Endothelial cell of umbilical vein (primary cell): ENCODE results near the gene IFNL3. TPM values are rescaled to one million over a fixed set of nuclear protein-coding genes. Genes with fewer than 3 reads are reported as not detected.
"Not testable (repeated sequence)": the region's sequence is repeated elsewhere in the genome, so short reads cannot be mapped to it uniquely, and the experiment has no call there.

Experiments
- BruUV-seq: library from RNA; stranded (reverse); fragments of 400-500 nt; replicated peaks from 2 replicates; lab custom pipeline; 2021; lab: Mats Ljungman, UMichigan
- CTCF ChIA-PET: fragments of 300-600, 350-600 bp; sonication (Branson Sonifier 250); formaldehyde crosslinking; loops from one replicate; lab custom pipeline; 2021; ENCODE audit warnings: antibody characterized with exemption, inconsistent platforms; lab: Charles Lee
- POLR2A ChIA-PET: fragments of 300-600, 350-600 bp; sonication (Branson Sonifier 250); formaldehyde crosslinking; loops from one replicate; lab custom pipeline; 2021; ENCODE audit warnings: antibody characterized with exemption, inconsistent platforms; lab: Charles Lee
- DNase-seq: peaks from one replicate; pipeline ENCODE4 v3.0.0-alpha.2; 2011; ENCODE audit warnings: low read depth, low spot score
- FAIRE-seq: peaks from 2 replicates; lab custom pipeline; 2011; peaks lifted over from hg19 to GRCh38; lab: Jason Lieb, UNC
- H2AFZ ChIP-seq: 2 replicates; pipeline ENCODE4 v1.6.0; 2012; ENCODE audit warnings: low read depth, low read length, control low read depth, inconsistent platforms
- H3K27ac ChIP-seq: 2 replicates; pipeline ENCODE4 v1.5.1; 2011; ENCODE audit warnings: low read depth, mild to moderate bottlenecking, control low read depth, low read length, moderate library complexity; ENCODE audit not compliant: insufficient read depth
- H3K27me3 ChIP-seq, 2 experiments: 2 replicates each; pipeline versions ENCODE4 v1.6.0 to v1.6.1; 2011; ENCODE audit warnings: low read length in 2 of 2, mixed read lengths in 1 of 2; ENCODE audit not compliant: control insufficient read depth in 2 of 2, insufficient read depth in 2 of 2
- H3K36me3 ChIP-seq, 2 experiments: 2 replicates in 1 of 2; 3 replicates in 1 of 2; pipeline ENCODE4 v1.5.1; 2011; ENCODE audit warnings: low read length in 2 of 2, mild to moderate bottlenecking in 1 of 2, moderate library complexity in 1 of 2; ENCODE audit not compliant: control insufficient read depth in 2 of 2, insufficient read depth in 2 of 2; ENCODE audit errors: extremely low read depth in 1 of 2
- H3K4me1 ChIP-seq: 3 replicates; pipeline ENCODE4 v1.5.1; 2011; ENCODE audit warnings: mild to moderate bottlenecking, low read length; ENCODE audit not compliant: control insufficient read depth, insufficient read depth; ENCODE audit errors: extremely low read depth
- H3K4me2 ChIP-seq: 2 replicates; pipeline ENCODE4 v1.6.1; 2011; ENCODE audit warnings: low read length, control low read depth, mixed read lengths; ENCODE audit not compliant: insufficient read depth
- H3K4me3 ChIP-seq, 3 experiments: fragments of 200-600 bp in 1 of 3; sonication (generic), shearing (Covaris generic) in 1 of 3; replicated peaks in 1 of 3; 2 replicates each; pipeline ENCODE4 v1.5.1; 2011 to 2016; ENCODE audit warnings: control low read depth in 3 of 3, low read length in 3 of 3, mild to moderate bottlenecking in 2 of 3, inconsistent platforms in 1 of 3, low read depth in 1 of 3, moderate library complexity in 1 of 3; ENCODE audit not compliant: insufficient read depth in 1 of 3
- H3K79me2 ChIP-seq: 2 replicates; pipeline ENCODE4 v1.6.0; 2012; ENCODE audit warnings: low read length, inconsistent platforms; ENCODE audit not compliant: control insufficient read depth, insufficient read depth
- H3K9ac ChIP-seq: replicated peaks from 2 replicates; pipeline ENCODE3; 2011; ENCODE audit warnings: low read length, control low read depth; ENCODE audit not compliant: insufficient read depth; ENCODE audit errors: extremely low read depth
- H3K9me1 ChIP-seq: replicated peaks from 3 replicates; pipeline ENCODE4 v1.6.0; 2011; ENCODE audit warnings: mild to moderate bottlenecking, low read length; ENCODE audit not compliant: control insufficient read depth, insufficient read depth; ENCODE audit errors: extremely low read depth
- H3K9me3 ChIP-seq: replicated peaks from 2 replicates; pipeline ENCODE4 v1.5.1; 2012; ENCODE audit warnings: low read length, inconsistent platforms; ENCODE audit not compliant: control insufficient read depth, insufficient read depth
- H4K20me1 ChIP-seq: replicated peaks from 2 replicates; pipeline ENCODE3; 2011; ENCODE audit warnings: mild to moderate bottlenecking, low read length; ENCODE audit not compliant: control insufficient read depth, insufficient read depth; ENCODE audit errors: extremely low read depth
- CTCF ChIP-seq, 2 donors: IDR thresholded peaks; 1 replicate in 1 of 2; 2 replicates in 1 of 2; pipeline ENCODE4 v1.5.1; 2011; ENCODE audit warnings: low read length in 2 of 2, mild to moderate bottlenecking in 2 of 2, moderate library complexity in 2 of 2, control low read depth in 1 of 2, inconsistent platforms in 1 of 2, low read depth in 1 of 2; ENCODE audit not compliant: insufficient read depth in 1 of 2; ENCODE audit errors: extremely low read depth in 1 of 2
- EZH2 ChIP-seq: IDR thresholded peaks from 2 replicates; pipeline ENCODE4 v1.6.1; 2012; ENCODE audit warnings: borderline replicate concordance, low read depth, mild to moderate bottlenecking, moderate library complexity, low read length, inconsistent platforms; ENCODE audit not compliant: severe bottlenecking
- FOS ChIP-seq: IDR thresholded peaks from 2 replicates; pipeline ENCODE4 v1.6.1; 2011; ENCODE audit warnings: mild to moderate bottlenecking, low read length, moderate library complexity, borderline replicate concordance; ENCODE audit not compliant: insufficient read depth
- GATA2 ChIP-seq: IDR thresholded peaks from 2 replicates; pipeline ENCODE4 v1.7.0; 2011; ENCODE audit warnings: low read depth, mild to moderate bottlenecking, moderate library complexity, mixed read lengths, low read length; ENCODE audit not compliant: insufficient read length, insufficient read depth
- JUN ChIP-seq: IDR thresholded peaks from 2 replicates; pipeline ENCODE4 v1.6.1; 2011; ENCODE audit warnings: borderline replicate concordance, low read depth; ENCODE audit not compliant: insufficient read length, insufficient read depth
- MAX ChIP-seq: IDR thresholded peaks from 2 replicates; pipeline ENCODE4 v1.6.1; 2011; ENCODE audit not compliant: insufficient read depth, insufficient read length
- MYC ChIP-seq: IDR thresholded peaks from one replicate; pipeline ENCODE4 v1.6.1; 2011; ENCODE audit warnings: mild to moderate bottlenecking, low read depth, low read length
- POLR2A ChIP-seq: IDR thresholded peaks from 2 replicates; pipeline ENCODE4 v1.6.1; 2012; ENCODE audit warnings: low read depth, mild to moderate bottlenecking, control low read depth, low read length
- POLR2AphosphoS5 ChIP-seq: IDR thresholded peaks from 2 replicates; pipeline ENCODE4 v1.6.1; 2012; ENCODE audit warnings: low read depth, mild to moderate bottlenecking, control low read depth, low read length, moderate library complexity; ENCODE audit not compliant: insufficient read depth
- dilution Hi-C: fragments of 300-500 bp; cut with MboI; formaldehyde crosslinking; loops from one replicate; pipeline ENCODE4 v1.15.0; 2019; ENCODE audit warnings: low sequenced_read_pairs; ENCODE audit not compliant: extremely low pct_ligation_motif_present
- intact Hi-C: fragments of 100-400 bp; cut with micrococcal nuclease; formaldehyde crosslinking; loops from one replicate; pipeline ENCODE4 v1.10.0; 2022
- polyA plus RNA-seq, 4 experiments: library from polyadenylated mRNA; depleted of rRNA in 3 of 4; stranded (reverse) in 3 of 4; unstranded in 1 of 4; fragments of >200 nt; gene quantifications; 2 replicates each; pipeline versions ENCODE4 v1.2.1 to v1.2.3, GENCODE V29; 2011 to 2012; ENCODE audit warnings: missing spikeins in 1 of 4
- total RNA-seq: library from RNA; stranded (reverse); gene quantifications from 2 replicates; pipeline ENCODE4 v1.2.3, GENCODE V29; 2021

IFNL3 gene
- total and polyA plus RNA-seq, 2 donors (not counting 3 experiments of a cell fraction or from before 2014, with no cell fraction given) = not detected

GRCh38 chr19:39219108-39219507, 25.7 kb downstream of the IFNL3 start:
- H3K27me3 ChIP-seq, POLR2A ChIA-PET, H4K20me1 ChIP-seq, H3K36me3 ChIP-seq, H3K79me2 ChIP-seq, H3K9me3 ChIP-seq, H3K4me2 ChIP-seq, BruUV-seq, H3K4me1 ChIP-seq, FAIRE-seq, DNase-seq, dilution Hi-C loops, H3K27ac ChIP-seq, H2AFZ ChIP-seq, H3K4me3 ChIP-seq, H3K9me1 ChIP-seq, H3K9ac ChIP-seq, intact Hi-C loops: not testable (repeated sequence)
- CTCF ChIA-PET = interaction anchor here (1.3 to 1.7 kb wide), 2 partner anchors 16 to 167 kb away, joined by 3 to 4 read pairs; no protein-coding TSS in a partner anchor

GRCh38 chr19:39218230-39219007, 26.4 kb downstream of the IFNL3 start:
- TF ChIP-seq FOS = no peak
- TF ChIP-seq GATA2 = no peak
- no peak for TF ChIP-seq POLR2AphosphoS5
- TF ChIP-seq CTCF (IDR thresholded peaks at IDR 0.05; ENCODE audit: extremely low read depth in 1 of 2, insufficient read depth in 1 of 2, low read depth in 1 of 2, low read length in 2 of 2) = no peak
- no peak for TF ChIP-seq MAX
- TF ChIP-seq MYC = no peak
- no peak for TF ChIP-seq POLR2A
- TF ChIP-seq JUN = no peak
- no peak for TF ChIP-seq EZH2
- H3K36me3 ChIP-seq = no peaks in the 10 kb centered on the region
- no TSS peak for BruUV-seq
- H3K9me1 ChIP-seq = no peaks in the 10 kb centered on the region
- no peak overlapping the region for H3K4me2 ChIP-seq
- intact Hi-C loops (no loop called here), dilution Hi-C loops (no loop called here)
- no peaks in the 10 kb centered on the region for H3K9me3 ChIP-seq
- DNase-seq (no peak), FAIRE-seq (no peak)
- H3K9ac ChIP-seq = no peak overlapping the region
- H3K27me3 ChIP-seq = peaks cover 0 to 2% of the 10 kb centered on the region in 2 experiments
- H3K27ac ChIP-seq = no peak overlapping the region
- no peaks in the 10 kb centered on the region for H3K4me1 ChIP-seq
- ChIA-PET CTCF (interaction anchor here (1.3 to 1.7 kb wide), 2 partner anchors 15 to 166 kb away, joined by 3 to 4 read pairs; no protein-coding TSS in a partner anchor), POLR2A (no interaction called here)
- no peak overlapping the region for H3K4me3 ChIP-seq
- no peaks in the 10 kb centered on the region for H3K79me2 ChIP-seq
- no peaks in the 10 kb centered on the region for H4K20me1 ChIP-seq
- H2AFZ ChIP-seq = no peak overlapping the region
